Sigmoid colon (tissue), 7 donors: ENCODE results near the gene NIP7. TPM values are rescaled to one million over a fixed set of nuclear protein-coding genes. Genes with fewer than 3 reads are reported as not detected.
"Not testable (repeated sequence)": the region's sequence is repeated elsewhere in the genome, so short reads cannot be mapped to it uniquely, and the experiment has no call there.

Experiments used
- DNase-seq: peaks from one replicate; pipeline ENCODE4 v3.0.0-alpha.2; 2019
- H3K27ac ChIP-seq, 4 donors: fragments of 200-600 bp; sonication (generic); one replicate each; pipeline ENCODE4 v1.5.1; 2016 to 2019; ENCODE audit warnings: mild to moderate bottlenecking in 1 of 4
- H3K27me3 ChIP-seq, 3 donors: fragments of 200-600 bp; sonication (generic); one replicate each; pipeline ENCODE4 v1.5.1; 2019; ENCODE audit warnings: mild to moderate bottlenecking in 1 of 3
- H3K36me3 ChIP-seq, 4 donors: fragments of 200-600 bp; sonication (generic); one replicate each; pipeline ENCODE4 v1.5.1; 2016 to 2019
- H3K4me1 ChIP-seq, 4 donors: fragments of 200-600 bp; sonication (generic); one replicate each; pipeline ENCODE4 v1.5.1; 2017 to 2019
- H3K4me3 ChIP-seq, 4 donors: fragments of 200-600 bp; sonication (generic); one replicate each; pipeline ENCODE4 v1.5.1; 2017 to 2019; ENCODE audit warnings: mild to moderate bottlenecking in 2 of 4, moderate library complexity in 1 of 4
- H3K9me3 ChIP-seq, 4 donors: fragments of 200-600 bp in 3 of 4; sonication (generic) in 3 of 4; one replicate each; pipeline versions ENCODE4 v1.5.1 to v1.6.1; 2013 to 2019
- EP300 ChIP-seq, 4 donors: sonication (generic); formaldehyde crosslinking; IDR thresholded peaks; one replicate each; pipeline ENCODE4 v1.6.1; 2017; ENCODE audit warnings: antibody characterized with exemption in 4 of 4
- POLR2A ChIP-seq, 2 donors: fragments of 450-650 bp; IDR thresholded peaks; one replicate each; pipeline ENCODE4 v1.6.1; 2016; ENCODE audit warnings: antibody characterized with exemption in 2 of 2, mild to moderate bottlenecking in 2 of 2, moderate library complexity in 2 of 2
- POLR2AphosphoS5 ChIP-seq, 4 donors: sonication (generic); formaldehyde crosslinking; IDR thresholded peaks; one replicate each; pipeline ENCODE4 v1.6.1; 2017; ENCODE audit warnings: antibody characterized with exemption in 4 of 4
- WGBS, 2 donors: extraction: QIAGEN DNeasy Blood & Tissue Kit; methylation state at CpG; one replicate each; pipeline ENCODE4 v1.1.7; 2013; 5-methylcytosine and 5-hydroxymethylcytosine counted together
- intact Hi-C: fragments of 100-400 bp; cut with DNase I; formaldehyde crosslinking; loops from one replicate; pipeline ENCODE4 v1.15.1; 2023
- polyA plus RNA-seq, 3 donors: library from polyadenylated mRNA; stranded (reverse); fragments of 200-250 nt; gene quantifications; one replicate each; pipeline ENCODE4 v1.2.3, GENCODE V29; 2013
- total RNA-seq, 4 donors: library from RNA; depleted of rRNA; stranded (reverse); fragments of >200 nt; gene quantifications; one replicate each; pipeline ENCODE4 v1.1.0, GENCODE V29; 2016
- TF ChIP-seq, protein P1 (sequence below), 4 experiments: fragments of 450-650 bp in 3 of 4; fragments of 200-600 bp in 1 of 4; IDR thresholded peaks; one replicate each; pipeline ENCODE4 v1.5.1; 2016 to 2019; ENCODE audit warnings: antibody characterized with exemption in 4 of 4, mild to moderate bottlenecking in 3 of 4, moderate library complexity in 2 of 4
- donor health status: healthy with polysubstance abuse.
- donor health status: Bipolar disorder and iron deficiency.
- donor health status: healthy.

Gene NIP7
- total RNA-seq (10 to 100 TPM in 2 of 4 donors, 1 to 10 TPM in 2; 6.9 to 11.4 (median 9.1) TPM), polyA plus RNA-seq (10 to 100 TPM; 16.5 to 23.8 (median 18.6) TPM)

DNA sequence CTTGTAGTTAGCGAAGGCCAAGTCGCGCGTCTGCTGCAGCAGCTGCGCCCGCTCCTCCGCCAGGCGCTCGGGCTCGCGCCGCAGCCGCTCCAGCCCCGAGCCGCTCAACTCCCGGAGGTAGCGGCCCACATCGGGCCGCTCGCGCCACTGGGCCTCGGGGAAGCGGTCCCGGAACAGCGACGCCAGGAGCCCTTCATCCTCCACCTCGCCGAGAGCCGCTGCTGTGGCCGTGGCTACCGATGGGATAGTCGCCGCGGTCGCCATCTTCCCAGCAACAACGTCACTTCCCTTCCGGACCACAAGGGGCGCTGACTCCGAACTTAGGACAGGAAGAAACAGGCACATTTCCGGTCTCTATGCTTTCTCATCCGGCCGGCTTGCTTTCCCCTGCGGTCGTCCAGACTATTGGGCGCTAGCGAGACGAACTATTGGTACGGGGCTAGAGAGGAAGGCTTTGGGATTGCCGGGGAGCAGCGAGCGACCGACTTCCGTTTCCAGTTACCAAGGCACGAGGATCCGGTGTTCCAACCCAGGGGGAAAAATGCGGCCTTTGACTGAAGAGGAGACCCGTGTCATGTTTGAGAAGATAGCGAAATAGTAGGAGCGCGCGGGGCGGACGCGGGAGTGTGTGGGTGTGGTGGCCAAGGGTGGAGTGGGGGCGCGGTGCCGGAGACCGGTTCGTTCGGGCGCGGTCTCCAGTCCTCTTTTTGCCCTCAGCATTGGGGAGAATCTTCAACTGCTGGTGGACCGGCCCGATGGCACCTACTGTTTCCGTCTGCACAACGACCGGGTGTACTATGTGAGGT lies at the start of gene NIP7, which contains the start of gene COG8:
TSS of gene NIP7 (plus strand) at position 484 of the 806 bp plus-strand sequence. CDS start at position 542, 58 bp downstream.
TSS of gene COG8 (minus strand) at position 276 of the 806 bp plus-strand sequence. CDS start at position 264, 12 bp downstream.
- intact Hi-C loops = loop anchor here (2.0 kb wide), 1 partner anchor 29 kb away; the partner anchor contains the start of gene VPS4A
- TF ChIP-seq EP300 (IDR thresholded peaks at IDR 0.05) = no peak
- TF ChIP-seq, protein P1, sequence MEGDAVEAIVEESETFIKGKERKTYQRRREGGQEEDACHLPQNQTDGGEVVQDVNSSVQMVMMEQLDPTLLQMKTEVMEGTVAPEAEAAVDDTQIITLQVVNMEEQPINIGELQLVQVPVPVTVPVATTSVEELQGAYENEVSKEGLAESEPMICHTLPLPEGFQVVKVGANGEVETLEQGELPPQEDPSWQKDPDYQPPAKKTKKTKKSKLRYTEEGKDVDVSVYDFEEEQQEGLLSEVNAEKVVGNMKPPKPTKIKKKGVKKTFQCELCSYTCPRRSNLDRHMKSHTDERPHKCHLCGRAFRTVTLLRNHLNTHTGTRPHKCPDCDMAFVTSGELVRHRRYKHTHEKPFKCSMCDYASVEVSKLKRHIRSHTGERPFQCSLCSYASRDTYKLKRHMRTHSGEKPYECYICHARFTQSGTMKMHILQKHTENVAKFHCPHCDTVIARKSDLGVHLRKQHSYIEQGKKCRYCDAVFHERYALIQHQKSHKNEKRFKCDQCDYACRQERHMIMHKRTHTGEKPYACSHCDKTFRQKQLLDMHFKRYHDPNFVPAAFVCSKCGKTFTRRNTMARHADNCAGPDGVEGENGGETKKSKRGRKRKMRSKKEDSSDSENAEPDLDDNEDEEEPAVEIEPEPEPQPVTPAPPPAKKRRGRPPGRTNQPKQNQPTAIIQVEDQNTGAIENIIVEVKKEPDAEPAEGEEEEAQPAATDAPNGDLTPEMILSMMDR (IDR thresholded peaks at IDR 0.05) = peak; percentile 76 to 91 (median 89)
- TF ChIP-seq POLR2A (IDR thresholded peaks at IDR 0.05) = peak in 1 of 2 donors; percentile 30
- peak; percentile 33 to 85 (median 82) for TF ChIP-seq POLR2AphosphoS5 (IDR thresholded peaks at IDR 0.05)
- Histone ChIP-seq H3K4me3 (peak within 1 kb of the TSS; percentile 80 to 98 (median 88)), H3K36me3 (peaks cover 8 to 58% (median 22%) of the 10 kb centered on the region in 4 donors), H3K9me3 (no peaks in the 10 kb centered on the region), H3K27me3 (no peaks in the 10 kb centered on the region), H3K27ac (peak within 1 kb of the TSS; percentile 90 to 95 (median 93)), H3K4me1 (peaks cover 0 to 31% (median 29%) of the 10 kb centered on the region in 4 donors)
- DNase-seq = peak; percentile 97
- WGBS, 2 donors = 0% methylated on average over 77 of the region's 77 CpGs

GRCh38 chr16:69291657-69292056 lies 47.9 kb upstream of the NIP7 start:
- 91 to 93% methylated on average over 9 of the region's 9 CpGs for WGBS, 2 donors
- H3K27me3 ChIP-seq, H3K9me3 ChIP-seq, H3K4me1 ChIP-seq, H3K27ac ChIP-seq, H3K36me3 ChIP-seq, intact Hi-C loops, DNase-seq, H3K4me3 ChIP-seq: not testable (repeated sequence)

DNA sequence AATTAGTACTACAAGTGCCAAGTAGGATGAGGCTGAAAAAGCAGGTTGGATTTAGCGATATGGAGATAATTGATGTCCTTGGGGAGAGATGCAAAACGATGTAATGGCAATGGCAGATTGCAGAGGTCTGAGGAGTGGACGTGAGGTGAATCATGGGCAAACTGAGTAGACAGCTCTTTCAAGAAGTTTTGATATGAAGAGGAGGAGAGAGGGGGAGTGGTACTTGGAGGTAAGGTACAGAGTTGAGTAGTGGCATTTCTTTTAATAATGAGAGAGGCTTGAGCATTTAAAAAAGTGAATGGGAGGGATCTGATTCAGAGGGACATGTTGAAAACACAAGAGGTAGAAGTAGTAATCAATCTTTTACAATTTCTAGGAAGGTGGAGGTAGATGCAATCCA lies 46.2 kb upstream of the NIP7 start:
- Histone ChIP-seq H3K27me3 (no peaks in the 10 kb centered on the region), H3K36me3 (peaks cover 0 to 7% (median 2%) of the 10 kb centered on the region in 4 donors), H3K27ac (no peak overlapping the region), H3K4me1 (no peaks in the 10 kb centered on the region), H3K4me3 (no peak overlapping the region), H3K9me3 (no peaks in the 10 kb centered on the region)
- no peak for DNase-seq
- WGBS, 2 donors = 80 to 89% methylated on average over 3 of the region's 3 CpGs
- intact Hi-C loops = no loop called here
- TF ChIP-seq POLR2AphosphoS5 (IDR thresholded peaks at IDR 0.05) (no peak), EP300 (IDR thresholded peaks at IDR 0.05) (no peak), POLR2A (IDR thresholded peaks at IDR 0.05) (no peak)
- TF ChIP-seq, protein P1 (IDR thresholded peaks at IDR 0.05) = no peak

DNA sequence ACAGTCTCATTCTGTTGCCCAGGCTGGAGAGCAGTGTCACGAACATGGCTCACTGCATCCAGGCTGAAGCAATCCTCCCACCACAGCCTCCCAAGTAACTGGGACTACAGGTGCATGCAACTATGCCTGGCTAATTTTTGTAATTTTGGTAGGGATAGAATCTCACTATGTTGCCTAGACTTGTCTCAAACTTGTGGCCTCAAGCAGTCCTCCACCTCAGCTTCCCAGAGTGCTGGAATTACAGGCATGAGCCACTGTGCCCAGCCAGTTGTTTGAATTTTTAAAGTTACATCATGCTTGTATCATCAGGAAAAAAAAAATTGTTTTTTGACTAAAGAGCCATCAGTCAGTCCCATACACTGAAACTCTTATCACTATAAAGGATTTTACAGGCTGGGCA lies 45.5 kb upstream of the NIP7 start:
- 96 to 98% methylated on average over 1 of the region's 1 CpG for WGBS, 2 donors
- Histone ChIP-seq H3K36me3 (peaks cover 0 to 11% (median 0%) of the 10 kb centered on the region in 4 donors), H3K4me3 (no peak overlapping the region), H3K4me1 (no peaks in the 10 kb centered on the region), H3K27me3 (no peaks in the 10 kb centered on the region), H3K27ac (no peak overlapping the region), H3K9me3 (no peaks in the 10 kb centered on the region)
- intact Hi-C loops = no loop called here
- TF ChIP-seq EP300 (IDR thresholded peaks at IDR 0.05) = no peak
- no peak for TF ChIP-seq POLR2AphosphoS5 (IDR thresholded peaks at IDR 0.05)
- no peak for TF ChIP-seq POLR2A (IDR thresholded peaks at IDR 0.05)
- TF ChIP-seq, protein P1 (IDR thresholded peaks at IDR 0.05) = no peak
- no peak for DNase-seq

DNA sequence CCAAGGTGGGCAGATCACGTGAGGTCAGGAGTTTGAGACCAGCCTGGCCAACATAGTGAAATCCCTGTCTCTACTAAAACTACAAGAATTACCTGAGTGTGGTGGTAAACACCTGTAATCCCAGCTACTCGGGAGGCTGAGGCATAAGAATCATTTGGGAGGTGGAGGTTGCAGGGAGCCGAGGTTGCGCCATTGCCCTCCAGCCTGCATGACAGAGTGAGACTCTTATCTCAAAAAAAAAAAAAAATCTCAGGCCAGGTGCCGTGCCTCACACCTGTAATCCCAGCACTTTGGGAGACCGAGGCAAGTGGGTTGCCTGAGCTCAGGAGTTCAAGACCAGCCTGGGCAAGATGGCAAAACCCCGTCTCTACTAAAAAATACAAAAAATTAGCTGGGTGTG lies 42.8 kb upstream of the NIP7 start:
- intact Hi-C loops, H3K27me3 ChIP-seq, DNase-seq, H3K4me1 ChIP-seq, H3K9me3 ChIP-seq, H3K4me3 ChIP-seq, H3K27ac ChIP-seq: not testable (repeated sequence)
- WGBS, 2 donors = 98 to 99% methylated on average over 7 of the region's 7 CpGs
- peaks cover 0 to 30% (median 6%) of the 10 kb centered on the region in 4 donors for H3K36me3 ChIP-seq
